GM12878 (cell line): Measurements from ENCODE around the gene TRIM62.

Source experiments
- MAX ChIP-seq: IDR thresholded peaks from 2 replicates; pipeline ENCODE4 v1.6.1; 2012; ENCODE audit warnings: low read depth, low read length, improper control_type of control experiment
- MTA3 ChIP-seq: IDR thresholded peaks from 2 replicates; pipeline ENCODE4 v1.6.1; 2012; ENCODE audit warnings: low read length, inconsistent platforms, borderline replicate concordance
- POLR2A ChIP-seq: IDR thresholded peaks from 2 replicates; pipeline ENCODE4 v1.6.1; 2011; ENCODE audit warnings: low read depth, mild to moderate bottlenecking, low read length
- TCF3 ChIP-seq: IDR thresholded peaks from 2 replicates; pipeline ENCODE4 v1.6.1; 2012; ENCODE audit warnings: low read depth, mild to moderate bottlenecking, low read length, borderline replicate concordance; ENCODE audit not compliant: insufficient read depth
- TF ChIP-seq, protein P1 (sequence below), 3 experiments: IDR thresholded peaks in 2 of 3; conservative IDR thresholded peaks in 1 of 3; 2 replicates each; pipeline ENCODE4 v1.5.1; 2011; ENCODE audit warnings: low read depth in 3 of 3, low read length in 3 of 3, mild to moderate bottlenecking in 3 of 3, control low read depth in 2 of 3, moderate library complexity in 2 of 3, inconsistent platforms in 1 of 3, mixed read lengths in 1 of 3; ENCODE audit not compliant: control insufficient read depth in 2 of 3, insufficient read depth in 1 of 3; ENCODE audit errors: extremely low read depth in 1 of 3
- TF ChIP-seq, protein P2 (sequence below): IDR thresholded peaks from 2 replicates; pipeline ENCODE4 v1.6.1; 2012; ENCODE audit warnings: mild to moderate bottlenecking, low read depth, low read length
- TF ChIP-seq, protein P3 (sequence below): fragments of 150-350 bp; IDR thresholded peaks from 2 replicates; pipeline ENCODE4 v1.6.1; 2014; ENCODE audit warnings: mild to moderate bottlenecking, low read depth, low read length

DNA sequence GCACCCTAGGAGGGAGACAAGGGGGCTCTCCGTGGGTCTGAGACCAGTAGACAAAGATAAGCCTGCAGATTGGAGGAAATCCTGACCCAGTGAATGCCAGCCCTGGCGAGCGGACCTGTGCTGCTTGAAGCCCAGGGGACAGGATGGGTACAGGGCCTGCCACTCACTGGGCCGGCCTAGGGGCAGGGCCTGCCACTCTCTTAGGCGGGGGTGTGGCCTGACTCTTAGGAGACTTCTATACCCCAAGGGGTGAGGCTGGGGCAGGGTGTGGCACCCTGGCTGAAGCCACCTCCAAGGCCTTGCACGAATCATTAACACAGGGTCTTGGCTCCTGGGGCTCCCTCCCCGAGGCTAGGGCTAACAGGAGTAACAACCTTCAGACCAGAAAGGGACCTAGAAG, 30.7 kb downstream of the TRIM62 start:
- TF ChIP-seq, protein P1, sequence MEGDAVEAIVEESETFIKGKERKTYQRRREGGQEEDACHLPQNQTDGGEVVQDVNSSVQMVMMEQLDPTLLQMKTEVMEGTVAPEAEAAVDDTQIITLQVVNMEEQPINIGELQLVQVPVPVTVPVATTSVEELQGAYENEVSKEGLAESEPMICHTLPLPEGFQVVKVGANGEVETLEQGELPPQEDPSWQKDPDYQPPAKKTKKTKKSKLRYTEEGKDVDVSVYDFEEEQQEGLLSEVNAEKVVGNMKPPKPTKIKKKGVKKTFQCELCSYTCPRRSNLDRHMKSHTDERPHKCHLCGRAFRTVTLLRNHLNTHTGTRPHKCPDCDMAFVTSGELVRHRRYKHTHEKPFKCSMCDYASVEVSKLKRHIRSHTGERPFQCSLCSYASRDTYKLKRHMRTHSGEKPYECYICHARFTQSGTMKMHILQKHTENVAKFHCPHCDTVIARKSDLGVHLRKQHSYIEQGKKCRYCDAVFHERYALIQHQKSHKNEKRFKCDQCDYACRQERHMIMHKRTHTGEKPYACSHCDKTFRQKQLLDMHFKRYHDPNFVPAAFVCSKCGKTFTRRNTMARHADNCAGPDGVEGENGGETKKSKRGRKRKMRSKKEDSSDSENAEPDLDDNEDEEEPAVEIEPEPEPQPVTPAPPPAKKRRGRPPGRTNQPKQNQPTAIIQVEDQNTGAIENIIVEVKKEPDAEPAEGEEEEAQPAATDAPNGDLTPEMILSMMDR (IDR thresholded peaks at IDR 0.05 in 2 of 3, conservative IDR thresholded peaks at IDR 0.05 in 1 of 3; ENCODE audit: control insufficient read depth in 2 of 3, extremely low read depth in 1 of 3, insufficient read depth in 1 of 3, low read depth in 3 of 3, low read length in 3 of 3): no peak
- TF ChIP-seq POLR2A (no peak), MTA3 (no peak), TCF3 (no peak), MAX (no peak)
- TF ChIP-seq, protein P2, sequence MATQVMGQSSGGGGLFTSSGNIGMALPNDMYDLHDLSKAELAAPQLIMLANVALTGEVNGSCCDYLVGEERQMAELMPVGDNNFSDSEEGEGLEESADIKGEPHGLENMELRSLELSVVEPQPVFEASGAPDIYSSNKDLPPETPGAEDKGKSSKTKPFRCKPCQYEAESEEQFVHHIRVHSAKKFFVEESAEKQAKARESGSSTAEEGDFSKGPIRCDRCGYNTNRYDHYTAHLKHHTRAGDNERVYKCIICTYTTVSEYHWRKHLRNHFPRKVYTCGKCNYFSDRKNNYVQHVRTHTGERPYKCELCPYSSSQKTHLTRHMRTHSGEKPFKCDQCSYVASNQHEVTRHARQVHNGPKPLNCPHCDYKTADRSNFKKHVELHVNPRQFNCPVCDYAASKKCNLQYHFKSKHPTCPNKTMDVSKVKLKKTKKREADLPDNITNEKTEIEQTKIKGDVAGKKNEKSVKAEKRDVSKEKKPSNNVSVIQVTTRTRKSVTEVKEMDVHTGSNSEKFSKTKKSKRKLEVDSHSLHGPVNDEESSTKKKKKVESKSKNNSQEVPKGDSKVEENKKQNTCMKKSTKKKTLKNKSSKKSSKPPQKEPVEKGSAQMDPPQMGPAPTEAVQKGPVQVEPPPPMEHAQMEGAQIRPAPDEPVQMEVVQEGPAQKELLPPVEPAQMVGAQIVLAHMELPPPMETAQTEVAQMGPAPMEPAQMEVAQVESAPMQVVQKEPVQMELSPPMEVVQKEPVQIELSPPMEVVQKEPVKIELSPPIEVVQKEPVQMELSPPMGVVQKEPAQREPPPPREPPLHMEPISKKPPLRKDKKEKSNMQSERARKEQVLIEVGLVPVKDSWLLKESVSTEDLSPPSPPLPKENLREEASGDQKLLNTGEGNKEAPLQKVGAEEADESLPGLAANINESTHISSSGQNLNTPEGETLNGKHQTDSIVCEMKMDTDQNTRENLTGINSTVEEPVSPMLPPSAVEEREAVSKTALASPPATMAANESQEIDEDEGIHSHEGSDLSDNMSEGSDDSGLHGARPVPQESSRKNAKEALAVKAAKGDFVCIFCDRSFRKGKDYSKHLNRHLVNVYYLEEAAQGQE: no peak
- TF ChIP-seq, protein P3, sequence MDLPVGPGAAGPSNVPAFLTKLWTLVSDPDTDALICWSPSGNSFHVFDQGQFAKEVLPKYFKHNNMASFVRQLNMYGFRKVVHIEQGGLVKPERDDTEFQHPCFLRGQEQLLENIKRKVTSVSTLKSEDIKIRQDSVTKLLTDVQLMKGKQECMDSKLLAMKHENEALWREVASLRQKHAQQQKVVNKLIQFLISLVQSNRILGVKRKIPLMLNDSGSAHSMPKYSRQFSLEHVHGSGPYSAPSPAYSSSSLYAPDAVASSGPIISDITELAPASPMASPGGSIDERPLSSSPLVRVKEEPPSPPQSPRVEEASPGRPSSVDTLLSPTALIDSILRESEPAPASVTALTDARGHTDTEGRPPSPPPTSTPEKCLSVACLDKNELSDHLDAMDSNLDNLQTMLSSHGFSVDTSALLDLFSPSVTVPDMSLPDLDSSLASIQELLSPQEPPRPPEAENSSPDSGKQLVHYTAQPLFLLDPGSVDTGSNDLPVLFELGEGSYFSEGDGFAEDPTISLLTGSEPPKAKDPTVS: no peak
